Measurements from ENCODE around the gene SLC17A9.

DNA sequence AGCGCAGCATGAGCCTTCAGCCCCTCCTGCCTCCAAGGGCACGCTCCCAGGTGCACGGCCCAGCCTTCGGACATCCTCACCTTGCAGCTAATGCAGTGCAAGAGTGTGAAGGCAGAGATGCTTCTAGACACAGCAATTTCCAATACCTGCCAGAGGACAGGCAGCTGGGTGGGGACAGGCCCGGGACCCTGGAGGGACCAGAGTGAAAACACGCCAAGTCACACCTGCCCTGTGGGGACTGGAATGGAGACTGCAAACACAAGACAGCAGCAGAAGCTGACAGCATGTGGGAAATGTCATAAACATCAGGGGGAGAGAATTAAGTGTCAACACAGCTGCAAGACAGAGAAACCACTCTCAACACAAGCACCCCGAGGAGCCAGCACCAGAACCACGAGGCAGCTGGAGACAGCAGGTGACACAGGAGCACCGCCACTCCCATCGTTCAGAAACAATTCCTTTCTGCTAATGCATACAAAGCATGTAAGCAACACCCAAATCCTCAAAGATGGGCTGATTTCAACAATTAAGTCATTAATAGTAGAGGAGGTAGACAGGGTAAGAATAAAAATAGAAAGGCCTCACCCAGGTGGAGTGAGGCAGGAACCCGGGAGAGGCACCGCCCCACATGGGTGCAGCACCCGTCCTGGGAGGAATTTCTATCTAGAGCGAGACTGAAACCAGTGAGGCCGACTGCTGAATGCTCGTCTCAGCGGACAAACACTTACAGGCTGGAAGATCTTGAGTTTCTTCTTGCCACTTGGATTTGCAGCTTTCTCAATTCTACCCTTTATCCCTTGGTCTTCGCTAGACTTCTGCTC, 43.3 kb upstream of the SLC17A9 start:
- TF ChIP-seq GATA2 (IDR thresholded peaks at IDR 0.05; ENCODE audit: low read depth, low read length) (no peak), GATA3 (IDR thresholded peaks at IDR 0.05; ENCODE audit: low read depth, low read length) (no peak)

All from SH-SY5Y (cell line).